Measurements from ENCODE around the gene SMAGP. TPM values are rescaled to one million over a fixed set of nuclear protein-coding genes. Genes with fewer than 3 reads are reported as not detected.
"Not testable (repeated sequence)": the region's sequence is repeated elsewhere in the genome, so short reads cannot be mapped to it uniquely, and the experiment has no call there.

SMAGP gene
- polyA plus RNA-seq (2013), result 6.6 TPM

- DNase-seq, result peak in 2 of 3 donors; percentile 52 to 65
Measured at GRCh38 chr12:51270067-51270950, at the start of gene SMAGP. TSS of gene SMAGP (minus strand) at chr12:51270415. CDS start at chr12:51269278, 1,137 bp downstream.

DNA sequence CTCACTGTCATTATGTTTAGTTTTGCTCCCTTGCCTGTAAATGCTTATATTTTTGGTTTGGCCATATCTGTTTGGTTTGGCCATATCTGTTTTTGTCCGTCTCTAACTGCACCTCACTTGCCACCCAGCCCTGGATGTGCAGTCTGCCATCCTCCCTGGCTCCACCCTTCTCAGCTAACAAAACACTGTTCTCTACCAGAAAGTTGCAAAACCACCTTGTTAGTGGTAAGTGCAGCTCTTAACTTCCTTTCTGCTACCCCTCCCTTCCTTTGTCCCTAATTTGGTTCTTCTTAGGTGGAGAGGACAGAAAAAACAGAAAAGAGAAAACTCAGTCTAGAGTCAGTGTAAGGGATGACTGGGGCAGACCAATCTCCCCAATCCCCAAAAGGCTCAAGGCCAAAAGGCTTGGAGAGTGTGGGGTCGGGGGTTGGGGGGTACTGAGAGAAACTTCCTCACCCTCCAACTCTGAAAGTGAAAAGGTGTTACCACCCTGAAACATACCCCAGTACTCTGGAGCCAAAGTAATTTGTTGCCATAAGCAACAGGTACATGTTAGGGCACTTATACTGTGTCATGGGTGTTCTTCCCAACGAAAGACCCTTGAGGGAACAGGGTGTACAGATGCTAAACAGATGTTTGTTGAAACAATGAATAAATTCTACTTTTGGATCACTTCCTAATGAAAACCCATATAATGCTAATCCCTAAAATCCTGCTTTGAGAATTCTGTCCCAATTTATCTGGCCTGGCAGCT is 48.8 kb upstream of the SMAGP start:
- H3K9me3 ChIP-seq (ENCODE audit: control extremely low read depth in 1 of 5, control insufficient read depth in 4 of 5, insufficient read depth in 2 of 5, low read depth in 1 of 5, low read length in 4 of 5), result no peaks in the 10 kb centered on the region
- ChIA-PET POLR2A (no interaction called here), CTCF (interaction anchor here (0.9 to 29.0 kb wide), 5 partner anchors 9 to 47 kb away, joined by 3 to 666 read pairs (median 5); partner anchors contain the start of gene CELA1)
- DNase-seq, result peak in 2 of 3 donors; percentile 45 to 48
- peaks cover 0 to 16% (median 2%) of the 10 kb centered on the region in 4 experiments for H3K36me3 ChIP-seq (ENCODE audit: control insufficient read depth in 4 of 4, insufficient read depth in 4 of 4, low read length in 3 of 4)
- H3K4me3 ChIP-seq (ENCODE audit: control insufficient read depth in 1 of 7, extremely low read depth in 1 of 7, insufficient read depth in 4 of 7, low read depth in 2 of 7, low read length in 6 of 7), result peak overlapping the region in 4 of 7 experiments; percentile 21 to 49 (median 40)
- WGBS (ENCODE audit: insufficient coverage), result 0% methylated on average over 1 of the region's 3 CpGs
- H3K27me3 ChIP-seq (replicated peaks in 2 of 5; ENCODE audit: control insufficient read depth in 4 of 5, insufficient read depth in 5 of 5, low read length in 4 of 5), result no peaks in the 10 kb centered on the region
- H3K4me1 ChIP-seq (ENCODE audit: control extremely low read depth in 1 of 4, control insufficient read depth in 4 of 4, insufficient read depth in 4 of 4, low read length in 3 of 4), result peaks cover 32 to 60% (median 55%) of the 10 kb centered on the region in 4 experiments
- peak overlapping the region; percentile 36 to 65 for H3K27ac ChIP-seq (ENCODE audit: insufficient read depth in 1 of 2, low read depth in 1 of 2, low read length in 2 of 2, poor library complexity in 1 of 2, severe bottlenecking in 2 of 2)

More at GRCh38 chr12:51270067-51270950, at the start of gene SMAGP:
- Histone ChIP-seq H3K4me1 (ENCODE audit: control extremely low read depth in 1 of 4, control insufficient read depth in 4 of 4, insufficient read depth in 4 of 4, low read length in 3 of 4) (peaks cover 0 to 20% (median 18%) of the 10 kb centered on the region in 4 experiments), H3K27me3 (replicated peaks in 2 of 5; ENCODE audit: control insufficient read depth in 4 of 5, insufficient read depth in 5 of 5, low read length in 4 of 5) (peaks cover 0 to 4% (median 0%) of the 10 kb centered on the region in 5 experiments), H3K36me3 (ENCODE audit: control insufficient read depth in 4 of 4, insufficient read depth in 4 of 4, low read length in 3 of 4) (no peaks in the 10 kb centered on the region), H3K4me3 (ENCODE audit: control insufficient read depth in 1 of 7, extremely low read depth in 1 of 7, insufficient read depth in 4 of 7, low read depth in 2 of 7, low read length in 6 of 7) (peak within 1 kb of the TSS; percentile 59 to 85 (median 74)), H3K27ac (ENCODE audit: insufficient read depth in 1 of 2, low read depth in 1 of 2, low read length in 2 of 2, poor library complexity in 1 of 2, severe bottlenecking in 2 of 2) (peak within 1 kb of the TSS in 1 of 2 experiments; percentile 25), H3K9me3 (ENCODE audit: control extremely low read depth in 1 of 5, control insufficient read depth in 4 of 5, insufficient read depth in 2 of 5, low read depth in 1 of 5, low read length in 4 of 5) (no peaks in the 10 kb centered on the region)
- ChIA-PET CTCF (interaction anchor here (0.7 to 2.4 kb wide), 9 partner anchors 9 to 91 kb away, joined by 3 to 14 read pairs (median 4); no protein-coding TSS in a partner anchor), POLR2A (interaction anchor here (1.7 kb wide), 1 partner anchor 31 kb away, joined by 4 read pairs; the partner anchor contains the start of gene DAZAP2)
- 0% methylated on average over 53 of the region's 83 CpGs for whole genome bisulfite sequencing (ENCODE audit: insufficient coverage)

DNA sequence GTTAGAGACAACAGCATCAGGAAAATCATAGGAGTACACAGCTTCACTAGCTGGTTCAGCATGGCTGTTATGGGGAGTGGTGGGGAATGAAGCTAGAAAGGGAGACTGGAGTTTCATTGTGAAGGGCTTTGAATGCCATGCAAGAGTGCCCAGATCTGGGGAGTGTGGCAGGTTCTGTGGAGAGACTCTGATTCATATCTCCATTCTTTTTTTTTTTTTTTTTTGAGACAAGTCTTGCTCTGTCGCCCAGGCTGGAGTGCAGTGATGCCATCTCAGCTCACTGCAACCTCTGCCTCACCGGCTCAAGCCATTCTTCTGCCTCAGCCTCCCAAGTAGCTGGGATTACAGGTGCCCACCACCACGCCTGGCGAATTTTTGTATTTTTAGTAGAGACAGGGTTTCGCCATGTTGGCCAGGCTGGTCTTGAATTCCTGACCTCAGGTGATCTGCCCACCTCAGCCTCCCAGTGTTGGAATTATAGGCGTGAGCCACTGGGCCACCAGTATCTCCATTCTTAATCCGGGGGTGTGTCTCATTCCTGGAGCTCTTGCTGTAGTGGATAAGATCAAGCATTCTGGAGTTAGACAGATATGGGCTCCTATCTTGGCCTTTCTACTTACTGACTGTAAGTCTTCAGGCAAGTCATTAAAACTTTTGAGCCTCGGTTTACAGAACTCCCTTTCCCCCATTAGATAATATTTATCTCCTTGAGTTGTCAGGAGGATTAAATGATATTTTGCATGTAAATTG is 48.0 kb upstream of the SMAGP start:
- not testable (repeated sequence) for DNase-seq; H3K27me3 ChIP-seq (replicated peaks in 2 of 5; ENCODE audit: control insufficient read depth in 4 of 5, insufficient read depth in 5 of 5, low read length in 4 of 5); H3K9me3 ChIP-seq (ENCODE audit: control extremely low read depth in 1 of 5, control insufficient read depth in 4 of 5, insufficient read depth in 2 of 5, low read depth in 1 of 5, low read length in 4 of 5)
- POLR2A ChIA-PET, result interaction anchor here (0.6 to 0.7 kb wide), 2 partner anchors 124 to 273 kb away, joined by 3 to 4 read pairs; no protein-coding TSS in a partner anchor
- Histone ChIP-seq H3K4me1 (ENCODE audit: control extremely low read depth in 1 of 4, control insufficient read depth in 4 of 4, insufficient read depth in 4 of 4, low read length in 3 of 4) (peaks cover 31 to 54% (median 50%) of the 10 kb centered on the region in 4 experiments), H3K4me3 (ENCODE audit: control insufficient read depth in 1 of 7, extremely low read depth in 1 of 7, insufficient read depth in 4 of 7, low read depth in 2 of 7, low read length in 6 of 7) (peak overlapping the region in 3 of 7 experiments; percentile 26 to 49 (median 42)), H3K36me3 (ENCODE audit: control insufficient read depth in 4 of 4, insufficient read depth in 4 of 4, low read length in 3 of 4) (peaks cover 2 to 20% (median 5%) of the 10 kb centered on the region in 4 experiments), H3K27ac (ENCODE audit: insufficient read depth in 1 of 2, low read depth in 1 of 2, low read length in 2 of 2, poor library complexity in 1 of 2, severe bottlenecking in 2 of 2) (peak overlapping the region in 1 of 2 experiments; percentile 65)
- 98% methylated on average over 6 of the region's 8 CpGs for WGBS (ENCODE audit: insufficient coverage)
- CTCF ChIA-PET, result interaction anchor here (1.2 to 29.0 kb wide), 4 partner anchors 11 to 48 kb away, joined by 3 to 666 read pairs (median 16); partner anchors contain the start of gene CELA1

DNA sequence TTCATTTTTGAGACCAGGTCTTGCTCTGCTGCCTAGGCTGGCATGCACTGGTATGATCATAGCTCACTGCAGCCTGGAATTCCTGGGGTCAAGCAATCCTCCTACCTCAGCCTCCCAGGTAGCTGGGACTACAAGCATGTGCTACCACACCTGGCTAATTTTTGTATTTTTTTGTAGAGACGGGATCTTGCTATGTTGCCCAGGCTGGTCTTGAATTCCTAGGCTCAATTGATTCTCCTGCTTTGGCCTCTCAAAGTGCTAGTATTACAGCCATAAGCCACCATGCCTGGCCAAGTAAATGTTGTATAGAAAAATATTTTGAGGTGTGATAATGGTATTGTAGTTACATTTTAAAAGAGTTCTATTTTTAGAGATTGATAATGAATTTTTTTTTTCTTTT is 41.2 kb upstream of the SMAGP start:
- Histone ChIP-seq H3K4me1 (ENCODE audit: control extremely low read depth in 1 of 4, control insufficient read depth in 4 of 4, insufficient read depth in 4 of 4, low read length in 3 of 4) (peaks cover 0 to 6% (median 3%) of the 10 kb centered on the region in 4 experiments), H3K4me3 (ENCODE audit: control insufficient read depth in 1 of 7, extremely low read depth in 1 of 7, insufficient read depth in 4 of 7, low read depth in 2 of 7, low read length in 6 of 7) (no peak overlapping the region), H3K27me3 (replicated peaks in 2 of 5; ENCODE audit: control insufficient read depth in 4 of 5, insufficient read depth in 5 of 5, low read length in 4 of 5) (no peaks in the 10 kb centered on the region), H3K36me3 (ENCODE audit: control insufficient read depth in 4 of 4, insufficient read depth in 4 of 4, low read length in 3 of 4) (peaks cover 5 to 45% (median 36%) of the 10 kb centered on the region in 4 experiments), H3K9me3 (ENCODE audit: control extremely low read depth in 1 of 5, control insufficient read depth in 4 of 5, insufficient read depth in 2 of 5, low read depth in 1 of 5, low read length in 4 of 5) (no peaks in the 10 kb centered on the region), H3K27ac (ENCODE audit: insufficient read depth in 1 of 2, low read depth in 1 of 2, low read length in 2 of 2, poor library complexity in 1 of 2, severe bottlenecking in 2 of 2) (no peak overlapping the region)
- DNase-seq, result no peak
- no CpG with 5 or more reads among the region's 1 CpG for WGBS (ENCODE audit: insufficient coverage)
- ChIA-PET POLR2A (no interaction called here), CTCF (interaction anchor here (29.0 kb wide), 1 partner anchor 31 kb away, joined by 666 read pairs; the partner anchor contains the start of gene CELA1)

DNA sequence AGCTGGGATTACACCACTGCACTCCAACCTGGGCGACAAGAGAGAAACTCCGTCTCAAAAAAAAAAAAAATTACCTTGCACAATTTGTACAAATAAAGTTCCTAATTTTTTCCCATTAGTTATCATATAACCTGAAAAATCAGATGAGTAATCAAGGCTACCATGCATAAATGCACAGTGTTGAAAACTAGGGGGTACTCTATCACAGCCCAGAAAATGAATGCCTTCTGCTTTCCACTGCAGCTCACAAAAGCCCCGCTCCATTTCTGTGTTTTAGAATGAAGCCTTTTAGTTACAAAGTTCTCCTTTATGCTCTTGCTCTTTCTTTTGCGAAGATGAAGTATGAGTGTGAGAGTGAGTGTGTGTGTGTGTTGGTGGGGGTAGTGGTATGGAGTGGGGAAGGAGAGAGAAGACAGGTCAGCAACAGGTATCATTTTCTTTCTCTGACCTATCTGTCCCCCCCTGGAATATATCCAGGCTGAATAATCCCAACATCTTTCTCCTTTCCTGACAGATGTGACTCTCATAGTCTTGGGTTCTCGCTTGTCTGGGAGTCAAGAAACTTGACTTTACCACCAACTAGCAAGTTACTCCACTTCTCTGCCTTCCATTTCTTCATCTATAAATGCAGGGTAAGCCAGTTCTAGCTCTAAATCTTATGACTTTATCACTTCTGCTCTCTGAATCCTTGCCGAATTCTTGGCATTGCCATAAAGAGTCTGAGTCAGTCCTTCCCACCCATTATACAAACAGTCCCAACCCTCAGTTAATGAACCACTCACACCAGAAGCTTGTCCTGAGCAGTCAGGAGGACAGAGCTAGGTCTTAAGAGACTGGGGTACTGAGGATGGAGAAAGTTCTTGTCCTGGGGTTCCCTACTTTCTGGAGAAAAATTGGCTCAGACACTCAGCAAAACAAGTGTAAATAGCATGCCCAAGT is 37.7 kb upstream of the SMAGP start:
- ChIA-PET CTCF (interaction anchor here (0.7 to 29.0 kb wide), 10 partner anchors 11 to 120 kb away, joined by 3 to 666 read pairs (median 5); partner anchors contain the start of genes BIN2 and CELA1), POLR2A (interaction anchor here (0.6 to 0.7 kb wide), 2 partner anchors 75 to 162 kb away, joined by 4 to 5 read pairs; no protein-coding TSS in a partner anchor)
- Histone ChIP-seq H3K4me3 (ENCODE audit: control insufficient read depth in 1 of 7, extremely low read depth in 1 of 7, insufficient read depth in 4 of 7, low read depth in 2 of 7, low read length in 6 of 7) (no peak overlapping the region), H3K4me1 (ENCODE audit: control extremely low read depth in 1 of 4, control insufficient read depth in 4 of 4, insufficient read depth in 4 of 4, low read length in 3 of 4) (peaks cover 0 to 7% (median 3%) of the 10 kb centered on the region in 4 experiments), H3K27ac (ENCODE audit: insufficient read depth in 1 of 2, low read depth in 1 of 2, low read length in 2 of 2, poor library complexity in 1 of 2, severe bottlenecking in 2 of 2) (no peak overlapping the region), H3K27me3 (replicated peaks in 2 of 5; ENCODE audit: control insufficient read depth in 4 of 5, insufficient read depth in 5 of 5, low read length in 4 of 5) (no peaks in the 10 kb centered on the region), H3K9me3 (ENCODE audit: control extremely low read depth in 1 of 5, control insufficient read depth in 4 of 5, insufficient read depth in 2 of 5, low read depth in 1 of 5, low read length in 4 of 5) (no peaks in the 10 kb centered on the region), H3K36me3 (ENCODE audit: control insufficient read depth in 4 of 4, insufficient read depth in 4 of 4, low read length in 3 of 4) (peaks cover 5 to 56% (median 41%) of the 10 kb centered on the region in 4 experiments)
- WGBS (ENCODE audit: insufficient coverage), result 76% methylated on average over 2 of the region's 6 CpGs
- DNase-seq, result peak in 2 of 3 donors; percentile 41 to 46
